H1 (cell line): ENCODE measurements around the gene DHRS7B. TPM values are rescaled to one million over a fixed set of nuclear protein-coding genes. Genes with fewer than 3 reads are reported as not detected.

Source experiments
- CTCF ChIA-PET: fragments of 300-600 bp; sonication (Branson Sonifier 250); formaldehyde crosslinking; loops from one replicate; lab custom pipeline; 2021; ENCODE audit not compliant: partially characterized antibody; lab: Charles Lee
- POLR2A ChIA-PET: fragments of 300-600 bp; sonication (Branson Sonifier 250); formaldehyde crosslinking; loops from one replicate; lab custom pipeline; 2021; ENCODE audit warnings: inconsistent platforms; ENCODE audit not compliant: partially characterized antibody; lab: Charles Lee
- DNase-seq, 2 experiments: peaks; one replicate each; pipeline versions ENCODE4 v3.0.0 to v3.0.0-alpha.2; 2010 to 2022; ENCODE audit warnings: low spot score in 2 of 2, low read depth in 1 of 2, mixed read lengths in 1 of 2
- FAIRE-seq: peaks from 2 replicates; lab custom pipeline; 2011; peaks lifted over from hg19 to GRCh38; lab: Jason Lieb, UNC
- H2AFZ ChIP-seq: 2 replicates; pipeline ENCODE4 v1.8.1; 2012; ENCODE audit warnings: low read length, inconsistent platforms
- H2AK5ac ChIP-seq: 2 replicates; pipeline ENCODE4 v1.6.1; 2013; ENCODE audit warnings: low read depth, low read length
- H2BK120ac ChIP-seq: replicated peaks from 2 replicates; pipeline ENCODE3; 2013; ENCODE audit warnings: low read depth, low read length, inconsistent platforms
- H2BK12ac ChIP-seq: 2 replicates; pipeline ENCODE4 v1.6.1; 2013; ENCODE audit warnings: low read depth, low read length
- H2BK15ac ChIP-seq: 2 replicates; pipeline ENCODE4 v1.6.1; 2013; ENCODE audit warnings: low read length
- H2BK20ac ChIP-seq: 2 replicates; pipeline ENCODE4 v1.6.1; 2013; ENCODE audit warnings: low read length
- H2BK5ac ChIP-seq: 2 replicates; pipeline ENCODE4 v1.6.1; 2013; ENCODE audit warnings: low read depth, low read length
- H3K14ac ChIP-seq: 2 replicates; pipeline ENCODE4 v1.6.1; 2013; ENCODE audit warnings: inconsistent platforms; ENCODE audit not compliant: insufficient read length
- H3K18ac ChIP-seq: 2 replicates; pipeline ENCODE4 v1.6.1; 2013; ENCODE audit warnings: low read length; ENCODE audit errors: extremely low read depth
- H3K23ac ChIP-seq: 2 replicates; pipeline ENCODE4 v1.6.1; 2013; ENCODE audit warnings: inconsistent platforms; ENCODE audit not compliant: insufficient read length
- H3K23me2 ChIP-seq: 2 replicates; pipeline ENCODE4 v1.6.1; 2013; ENCODE audit warnings: low read depth, low read length
- H3K27ac ChIP-seq: 2 replicates; pipeline ENCODE4 v1.6.1; 2011; ENCODE audit warnings: low read depth, low read length, inconsistent platforms
- H3K27me3 ChIP-seq, 4 experiments: replicated peaks in 1 of 4; 1 replicate in 1 of 4; 2 replicates in 3 of 4; pipeline versions ENCODE4 v1.6.1 to v1.8.1; 2011 to 2013; ENCODE audit warnings: low read length in 3 of 4, mild to moderate bottlenecking in 3 of 4, inconsistent platforms in 2 of 4, mixed read lengths in 2 of 4, moderate library complexity in 1 of 4; ENCODE audit not compliant: control insufficient read depth in 3 of 4, insufficient read depth in 3 of 4; ENCODE audit errors: extremely low read depth in 1 of 4
- H3K36me3 ChIP-seq, 4 experiments: 2 replicates each; pipeline versions ENCODE4 v1.6.1 to v1.8.1; 2011 to 2013; ENCODE audit warnings: mild to moderate bottlenecking in 4 of 4, low read length in 3 of 4, moderate library complexity in 2 of 4, control low read depth in 1 of 4, inconsistent platforms in 1 of 4; ENCODE audit not compliant: insufficient read depth in 4 of 4, control insufficient read depth in 2 of 4
- H3K4ac ChIP-seq: replicated peaks from 2 replicates; pipeline ENCODE3; 2013; ENCODE audit warnings: low read length, low read depth, mixed read lengths, inconsistent platforms; ENCODE audit not compliant: insufficient read length
- H3K4me1 ChIP-seq, 4 experiments: replicated peaks in 1 of 4; 1 replicate in 1 of 4; 2 replicates in 3 of 4; pipeline versions ENCODE4 v1.6.1 to v1.8.1; 2011 to 2013; ENCODE audit warnings: low read length in 3 of 4, inconsistent platforms in 2 of 4, mixed read lengths in 1 of 4; ENCODE audit not compliant: insufficient read depth in 4 of 4, control insufficient read depth in 3 of 4
- H3K4me2 ChIP-seq, 2 experiments: 2 replicates each; pipeline versions ENCODE4 v1.6.1 to v1.8.1; 2011 to 2013; ENCODE audit warnings: low read depth in 2 of 2, low read length in 2 of 2, control low read depth in 1 of 2, inconsistent platforms in 1 of 2, mild to moderate bottlenecking in 1 of 2; ENCODE audit not compliant: insufficient read depth in 1 of 2
- H3K4me3 ChIP-seq, 4 experiments: fragments of 200-600, 300-600 bp in 1 of 4; sonication (generic), shearing (Covaris generic), sonication (Bioruptor Twin) in 1 of 4; 2 replicates each; pipeline versions ENCODE4 v1.5.1 to v1.8.1; 2011 to 2016; ENCODE audit warnings: low read length in 4 of 4, low read depth in 3 of 4, control low read depth in 2 of 4, inconsistent platforms in 2 of 4, mild to moderate bottlenecking in 2 of 4, mixed read lengths in 1 of 4, moderate library complexity in 1 of 4; ENCODE audit not compliant: insufficient read depth in 2 of 4; ENCODE audit errors: extremely low read depth in 1 of 4
- H3K56ac ChIP-seq: replicated peaks from 2 replicates; pipeline ENCODE3; 2013; ENCODE audit warnings: low read depth, mild to moderate bottlenecking, mixed read lengths, low read length, inconsistent platforms; ENCODE audit not compliant: insufficient read length
- H3K79me1 ChIP-seq: 2 replicates; pipeline ENCODE4 v1.6.1; 2013; ENCODE audit warnings: low read depth, low read length, control low read depth
- H3K79me2 ChIP-seq, 2 experiments: 2 replicates each; pipeline versions ENCODE4 v1.6.1 to v1.8.1; 2012 to 2013; ENCODE audit warnings: low read length in 2 of 2, mild to moderate bottlenecking in 2 of 2, inconsistent platforms in 1 of 2; ENCODE audit not compliant: insufficient read depth in 2 of 2, control insufficient read depth in 1 of 2
- H3K9ac ChIP-seq, 4 experiments: replicated peaks in 1 of 4; 1 replicate in 1 of 4; 2 replicates in 3 of 4; pipeline versions ENCODE4 v1.6.1 to v1.8.1; 2011 to 2013; ENCODE audit warnings: low read depth in 3 of 4, low read length in 3 of 4, control low read depth in 2 of 4, mild to moderate bottlenecking in 2 of 4, moderate library complexity in 2 of 4, inconsistent platforms in 1 of 4; ENCODE audit errors: extremely low read depth in 1 of 4
- H3K9me3 ChIP-seq, 2 experiments: 2 replicates each; pipeline versions ENCODE4 v1.6.1 to v1.8.1; 2012 to 2013; ENCODE audit warnings: mild to moderate bottlenecking in 2 of 2, moderate library complexity in 2 of 2, control low read depth in 1 of 2, inconsistent platforms in 1 of 2, low read depth in 1 of 2, low read length in 1 of 2, mixed read lengths in 1 of 2; ENCODE audit not compliant: insufficient read depth in 2 of 2
- H4K20me1 ChIP-seq, 2 experiments: replicated peaks in 1 of 2; 2 replicates each; pipeline versions ENCODE3 to v1.8.1; 2011 to 2013; ENCODE audit warnings: inconsistent platforms in 2 of 2, low read length in 2 of 2, mild to moderate bottlenecking in 1 of 2; ENCODE audit not compliant: insufficient read depth in 2 of 2, control insufficient read depth in 1 of 2
- H4K5ac ChIP-seq: 2 replicates; pipeline ENCODE4 v1.6.1; 2013; ENCODE audit warnings: low read length, low read depth, mixed read lengths, inconsistent platforms; ENCODE audit not compliant: insufficient read length
- H4K8ac ChIP-seq: 2 replicates; pipeline ENCODE4 v1.8.0; 2013; ENCODE audit warnings: mild to moderate bottlenecking, moderate library complexity, low read length, inconsistent platforms; ENCODE audit not compliant: insufficient read depth; ENCODE audit errors: extremely low read depth
- H4K91ac ChIP-seq: replicated peaks from 2 replicates; pipeline ENCODE3; 2013; ENCODE audit warnings: low read length, mixed read lengths, inconsistent platforms; ENCODE audit not compliant: insufficient read length
- ASH2L ChIP-seq: fragments of 200-600, 300-600 bp; sonication (generic); IDR thresholded peaks from one replicate; pipeline ENCODE4 v1.7.1; 2017; ENCODE audit warnings: low read length
- BACH1 ChIP-seq: IDR thresholded peaks from 2 replicates; pipeline ENCODE4 v1.6.1; 2012; ENCODE audit warnings: low read length, improper control_type of control experiment
- CTBP2 ChIP-seq: IDR thresholded peaks from 2 replicates; pipeline ENCODE4 v1.7.0; 2011; ENCODE audit warnings: borderline replicate concordance, mild to moderate bottlenecking, moderate library complexity, mixed read lengths, low read length; ENCODE audit not compliant: insufficient read depth, insufficient read length
- E2F6 ChIP-seq: IDR thresholded peaks from 2 replicates; pipeline ENCODE4 v1.6.1; 2012; ENCODE audit warnings: inconsistent platforms
- GTF2F1 ChIP-seq: IDR thresholded peaks from 2 replicates; pipeline ENCODE4 v1.6.1; 2012; ENCODE audit warnings: low read depth, low read length, improper control_type of control experiment, borderline replicate concordance
- KDM1A ChIP-seq: fragments of 200-600, 300-600 bp; sonication (generic); IDR thresholded peaks from 2 replicates; pipeline ENCODE4 v1.7.1; 2016; ENCODE audit warnings: mild to moderate bottlenecking, low read length, borderline replicate concordance
- MAFK ChIP-seq: IDR thresholded peaks from 2 replicates; pipeline ENCODE4 v1.6.1; 2012; ENCODE audit warnings: low read depth, mild to moderate bottlenecking, improper control_type of control experiment, low read length
- POLR2A ChIP-seq, 2 experiments: IDR thresholded peaks; 1 replicate in 1 of 2; 2 replicates in 1 of 2; pipeline ENCODE4 v1.6.1; 2011; ENCODE audit warnings: low read depth in 2 of 2, low read length in 2 of 2, mild to moderate bottlenecking in 2 of 2; ENCODE audit errors: control extremely low read depth in 1 of 2
- POU5F1 ChIP-seq: IDR thresholded peaks from 2 replicates; pipeline ENCODE4 v1.6.1; 2011; ENCODE audit warnings: low read depth, mild to moderate bottlenecking, low read length, moderate library complexity
- RFX5 ChIP-seq: IDR thresholded peaks from 2 replicates; pipeline ENCODE4 v1.6.1; 2011; ENCODE audit warnings: low read depth, low read length, improper control_type of control experiment, borderline replicate concordance
- SP1 ChIP-seq: IDR thresholded peaks from 2 replicates; pipeline ENCODE4 v1.6.1; 2011; ENCODE audit warnings: low read depth, low read length
- SUZ12 ChIP-seq: fragments of 200-600 bp; sonication (generic); IDR thresholded peaks from 2 replicates; pipeline ENCODE4 v1.6.1; 2012; ENCODE audit warnings: mild to moderate bottlenecking, inconsistent platforms, low read length, moderate library complexity, mixed read lengths
- ZNF274 ChIP-seq: IDR thresholded peaks from 2 replicates; pipeline ENCODE4 v1.7.0; 2012; ENCODE audit warnings: low read length, borderline replicate concordance; ENCODE audit errors: extremely low read depth
- WGBS, 2 experiments: shearing (Covaris generic) in 1 of 2; methylation state at CpG; one replicate each; pipeline versions ENCODE4 v1.1.6 to v1.1.7; 2013 to 2015; ENCODE audit warnings: low lambda C conversion rate in 2 of 2, mixed read lengths in 2 of 2, inconsistent platforms in 1 of 2, low coverage in 1 of 2, missing lambda C conversion rate in 1 of 2; ENCODE audit not compliant: insufficient replicate concordance in 2 of 2, insufficient coverage in 1 of 2, insufficient read length in 1 of 2; ENCODE audit errors: extremely low coverage in 1 of 2, missing lambda C conversion rate in 1 of 2; 5-methylcytosine and 5-hydroxymethylcytosine counted together
- polyA plus RNA-seq, 7 experiments: library from polyadenylated mRNA; depleted of rRNA in 3 of 7; stranded (reverse) in 5 of 7; unstranded in 2 of 7; fragments of >200 nt in 5 of 7; fragments of 200-250 nt in 2 of 7; gene quantifications; 1 replicate in 5 of 7; 2 replicates in 1 of 7; 4 replicates in 1 of 7; pipeline versions ENCODE4 v1.2.1 to v1.2.3, GENCODE V29; 2011 to 2013; ENCODE audit warnings: missing spikeins in 2 of 7, mixed read lengths in 2 of 7
- total RNA-seq: library from RNA; stranded (reverse); fragmentation: NEBNext Ultra II Directional; extraction: Animal tissue kit (Norgen Biotek cat#: 25700); gene quantifications from 2 replicates; pipeline ENCODE4 v1.2.1, GENCODE V29; 2021

The DHRS7B gene
- total and polyA plus RNA-seq, 2 of the 8 experiments (the other 6 are each of a cell fraction or from before 2014, with no cell fraction given): 11.0 to 27.9 TPM

- H2BK15ac ChIP-seq: no peak overlapping the region
- peak overlapping the region; percentile 39 for H4K5ac ChIP-seq
- H2AK5ac ChIP-seq: no peak overlapping the region
- no peak overlapping the region for H3K14ac ChIP-seq
- peaks cover 3 to 59% of the 10 kb centered on the region in 2 experiments; a peak in 3 of 4 replicates for H3K79me2 ChIP-seq
- H3K4ac ChIP-seq: peak overlapping the region; percentile 65
- no peak overlapping the region for H4K8ac ChIP-seq
- no peaks in the 10 kb centered on the region for H3K9me3 ChIP-seq
- no peak overlapping the region for H2AFZ ChIP-seq
- peak; percentile 39 for FAIRE-seq
- H2BK120ac ChIP-seq: no peak overlapping the region
- H2BK12ac ChIP-seq: 0 out of 2 replicates have a peak overlapping the region, but pooled peaks have one; percentile 12
- H3K23me2 ChIP-seq: no peaks in the 10 kb centered on the region; the same call in 1 of the 2 replicates
- peak overlapping the region; percentile 75 for H3K18ac ChIP-seq
- H2BK20ac ChIP-seq: no peak overlapping the region
- H3K27me3 ChIP-seq: no peaks in the 10 kb centered on the region
- 50% methylated on average over 6 of the region's 9 CpGs; no CpG with 5 or more reads in 1 of the 2 experiments for WGBS, 2 experiments
- peaks cover 6 to 20% (median 11%) of the 10 kb centered on the region in 4 experiments; a peak in 7 of 8 replicates for H3K36me3 ChIP-seq
- CTCF ChIA-PET: interaction anchor here (0.9 to 3.6 kb wide), 6 partner anchors 9 to 80 kb away, joined by 3 to 18 read pairs (median 4); no protein-coding TSS in a partner anchor
- POLR2A ChIA-PET: interaction anchor here (0.7 to 4.0 kb wide), 8 partner anchors 9 to 206 kb away, joined by 3 to 42 read pairs (median 4); partner anchors contain the start of genes TMEM11 and USP22
- peak overlapping the region in 1 of 4 experiments; percentile 4; a peak in 2 of 7 replicates for H3K9ac ChIP-seq
- H3K4me2 ChIP-seq: peak overlapping the region; percentile 59 to 66
- peaks cover 24% of the 10 kb centered on the region for H3K79me1 ChIP-seq
- H4K20me1 ChIP-seq: peaks cover 24 to 51% of the 10 kb centered on the region in 2 experiments
- H3K27ac ChIP-seq: peak overlapping the region; percentile 61
- peaks cover 16 to 27% (median 21%) of the 10 kb centered on the region in 4 experiments for H3K4me1 ChIP-seq
- H3K56ac ChIP-seq: peak overlapping the region; percentile 10
- DNase-seq: peak in 1 of 2 experiments; percentile 65
- H3K4me3 ChIP-seq: peak overlapping the region in 3 of 4 experiments; percentile 2 to 33 (median 5); a peak in 3 of 8 replicates
- H4K91ac ChIP-seq: no peak overlapping the region
- peak overlapping the region; percentile 71 for H2BK5ac ChIP-seq
- H3K23ac ChIP-seq: no peak overlapping the region
- TF ChIP-seq BACH1: peak; percentile 83
- TF ChIP-seq SP1: no peak
- peak; percentile 76 for TF ChIP-seq MAFK
- peak; percentile 26 for TF ChIP-seq ASH2L
- no peak for TF ChIP-seq SUZ12
- no peak for TF ChIP-seq CTBP2
- TF ChIP-seq POLR2A (IDR thresholded peaks at IDR 0.05; ENCODE audit: control extremely low read depth in 1 of 2, low read depth in 2 of 2, low read length in 2 of 2): no peak
- 0 out of 2 replicates have a peak, but pooled peaks have one; percentile 9 for TF ChIP-seq E2F6
- TF ChIP-seq KDM1A: no peak
- no peak for TF ChIP-seq RFX5
- no peak for TF ChIP-seq POU5F1
- TF ChIP-seq GTF2F1: no peak
- no peak for TF ChIP-seq ZNF274
Observed at GRCh38 chr17:21199311-21199710, 72.5 kb downstream of the DHRS7B start.
